Central memory CD8-positive, alpha-beta T cell (primary cell): ENCODE measurements around the gene TMEM106A.
"Not testable (repeated sequence)": the region's sequence is repeated elsewhere in the genome, so short reads cannot be mapped to it uniquely, and the experiment has no call there.

Experiments
- ATAC-seq: fragments of 150-1000 bp; cut with Tn5 transposase; replicated peaks from 2 replicates; pipeline ENCODE4 v1.10.0; 2022; ENCODE audit warnings: mild to moderate bottlenecking, moderate FRiP score, moderate number of reproducible peaks; ENCODE audit not compliant: poor library complexity, severe bottlenecking; ENCODE audit errors: extremely low read depth
- DNase-seq, 2 donors: peaks; one replicate each; pipeline ENCODE4 v3.0.0; 2021; ENCODE audit warnings: low spot score in 2 of 2
- H3K27ac Mint-ChIP-seq: one replicate; pipeline ENCODE4 v1.8.0; 2022; ENCODE audit warnings: low read depth, mild to moderate bottlenecking, moderate library complexity, mixed read lengths
- H3K27me3 Mint-ChIP-seq: one replicate; pipeline ENCODE4 v1.8.0; 2022; ENCODE audit warnings: mixed read lengths
- H3K36me3 Mint-ChIP-seq: one replicate; pipeline ENCODE4 v1.8.0; 2022; ENCODE audit warnings: mild to moderate bottlenecking, moderate library complexity, mixed read lengths; ENCODE audit not compliant: insufficient read depth
- H3K4me1 Mint-ChIP-seq: one replicate; pipeline ENCODE4 v1.8.0; 2022; ENCODE audit warnings: mixed read lengths
- H3K4me3 Mint-ChIP-seq: one replicate; pipeline ENCODE4 v1.8.0; 2022; ENCODE audit warnings: mild to moderate bottlenecking, moderate library complexity, mixed read lengths
- H3K9me3 Mint-ChIP-seq: one replicate; pipeline ENCODE4 v1.8.0; 2022; ENCODE audit warnings: mixed read lengths

The TMEM106A gene

GRCh38 chr17:43246456-43246855 is 34.8 kb downstream of the TMEM106A start:
- not testable (repeated sequence) for H3K9me3 Mint-ChIP-seq, H3K27me3 Mint-ChIP-seq, H3K4me1 Mint-ChIP-seq, H3K36me3 Mint-ChIP-seq, H3K4me3 Mint-ChIP-seq, ATAC-seq, H3K27ac Mint-ChIP-seq
- DNase-seq: peak; percentile 64 to 66
